ENCODE measurements around the gene SH3BP4. TPM values are rescaled to one million over a fixed set of nuclear protein-coding genes. Genes with fewer than 3 reads are reported as not detected.

The SH3BP4 gene
- polyA plus RNA-seq, 4 donors: 27.7 to 43.6 (median 39.7) TPM

GRCh38 chr2:235102896-235103295 lies 151.1 kb downstream of the SH3BP4 start:
- DNase-seq (ENCODE audit: low read depth in 4 of 4, low spot score in 3 of 4): no peak
